BLaER1 (cell line): ENCODE data around the gene ACADSB.
A peak's percentile ranks its signal among the peaks of the same experiment; 100 is the strongest.

Source experiments
- H3K27ac ChIP-seq: shearing (Covaris generic); formaldehyde crosslinking; 2 replicates; pipeline ENCODE4 v1.8.1; 2022
- H3K27me3 ChIP-seq: shearing (Covaris generic); formaldehyde crosslinking; 2 replicates; pipeline ENCODE4 v1.8.1; 2022
- H3K36me3 ChIP-seq: shearing (Covaris generic); formaldehyde crosslinking; 2 replicates; pipeline ENCODE4 v1.8.1; 2022
- H3K4me1 ChIP-seq: shearing (Covaris generic); formaldehyde crosslinking; 2 replicates; pipeline ENCODE4 v1.8.1; 2022
- H3K4me2 ChIP-seq: shearing (Covaris generic); formaldehyde crosslinking; 2 replicates; pipeline ENCODE4 v1.8.1; 2022
- H3K4me3 ChIP-seq: shearing (Covaris generic); formaldehyde crosslinking; 2 replicates; pipeline ENCODE4 v1.8.1; 2022
- H3K9ac ChIP-seq: shearing (Covaris generic); formaldehyde crosslinking; 2 replicates; pipeline ENCODE4 v1.8.1; 2022
- H3K9me3 ChIP-seq: shearing (Covaris generic); formaldehyde crosslinking; 2 replicates; pipeline ENCODE4 v1.8.1; 2022
- H4K20me1 ChIP-seq: shearing (Covaris generic); formaldehyde crosslinking; 2 replicates; pipeline ENCODE4 v1.8.1; 2022
- Cebpa-rat ChIP-seq: shearing (Covaris generic); IDR thresholded peaks from 2 replicates; pipeline ENCODE4 v1.8.1; 2022

The ACADSB gene

DNA sequence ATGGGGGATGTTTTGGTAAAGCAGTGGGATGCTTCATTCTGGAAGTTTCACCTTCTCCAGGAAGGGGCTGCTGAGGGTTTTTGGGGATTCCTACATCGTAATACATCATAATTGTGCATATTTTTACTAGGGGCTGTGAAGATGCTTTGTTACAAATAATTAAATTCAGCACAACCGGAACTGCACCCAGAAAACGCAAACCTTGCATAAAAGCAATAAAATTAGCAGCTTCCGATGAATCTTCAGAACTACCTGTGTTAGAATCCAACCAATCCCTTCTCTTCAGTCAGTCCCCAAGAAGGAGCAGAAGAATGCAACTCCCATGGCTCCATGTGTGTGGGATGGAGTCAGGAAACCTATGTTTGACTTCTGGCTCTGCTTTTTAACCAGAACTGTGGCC lies 78.5 kb downstream of the ACADSB start:
- Histone ChIP-seq H3K36me3 (no peaks in the 10 kb centered on the region), H4K20me1 (no peaks in the 10 kb centered on the region), H3K27ac (no peak overlapping the region), H3K4me3 (no peak overlapping the region), H3K9me3 (no peaks in the 10 kb centered on the region), H3K4me2 (no peak overlapping the region), H3K9ac (no peak overlapping the region), H3K27me3 (no peaks in the 10 kb centered on the region), H3K4me1 (no peaks in the 10 kb centered on the region)
- TF ChIP-seq Cebpa-rat, result no peak

- Histone ChIP-seq H4K20me1 (no peaks in the 10 kb centered on the region), H3K4me3 (no peak overlapping the region), H3K4me1 (no peaks in the 10 kb centered on the region), H3K36me3 (no peaks in the 10 kb centered on the region), H3K9me3 (no peaks in the 10 kb centered on the region), H3K9ac (no peak overlapping the region), H3K27ac (no peak overlapping the region), H3K4me2 (no peak overlapping the region), H3K27me3 (no peaks in the 10 kb centered on the region)
- TF ChIP-seq Cebpa-rat, result no peak
These were observed 79.0 kb downstream of the ACADSB start for GRCh38 chr10:123087786-123088185.

- Histone ChIP-seq H4K20me1 (no peaks in the 10 kb centered on the region), H3K27me3 (no peaks in the 10 kb centered on the region), H3K4me1 (no peaks in the 10 kb centered on the region), H3K4me2 (no peak overlapping the region), H3K4me3 (no peak overlapping the region), H3K9me3 (no peaks in the 10 kb centered on the region), H3K9ac (no peak overlapping the region), H3K36me3 (no peaks in the 10 kb centered on the region), H3K27ac (no peak overlapping the region)
- no peak for TF ChIP-seq Cebpa-rat
These were observed 84.0 kb downstream of the ACADSB start for GRCh38 chr10:123092635-123093414.

GRCh38 chr10:123093489-123093888 lies 84.7 kb downstream of the ACADSB start:
- no peak overlapping the region for H3K9ac ChIP-seq
- no peaks in the 10 kb centered on the region for H3K4me1 ChIP-seq
- no peaks in the 10 kb centered on the region for H3K36me3 ChIP-seq
- no peak overlapping the region for H3K4me3 ChIP-seq
- no peak overlapping the region for H3K27ac ChIP-seq
- no peaks in the 10 kb centered on the region for H3K9me3 ChIP-seq
- H3K27me3 ChIP-seq, result no peaks in the 10 kb centered on the region
- no peaks in the 10 kb centered on the region for H4K20me1 ChIP-seq
- no peak for TF ChIP-seq Cebpa-rat
- no peak overlapping the region for H3K4me2 ChIP-seq

DNA sequence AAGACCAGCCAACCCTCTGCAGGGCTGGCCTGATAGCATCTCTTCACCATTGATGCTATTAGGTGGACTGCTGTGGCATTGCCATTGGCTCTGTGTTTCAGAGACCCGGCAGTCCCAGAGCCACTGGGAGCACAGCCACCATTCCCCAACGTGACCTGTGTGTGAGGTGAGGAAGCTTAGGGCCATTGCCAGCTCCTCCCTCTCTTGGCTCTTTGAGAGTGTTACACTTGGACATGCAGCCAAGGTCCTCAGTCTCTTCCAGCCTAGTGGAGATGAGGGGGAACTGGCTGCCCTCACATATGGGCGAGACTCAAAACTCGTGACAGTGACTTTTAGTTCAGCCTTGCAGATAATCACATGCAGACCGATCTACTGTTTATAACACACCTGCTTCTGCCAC lies 87.6 kb downstream of the ACADSB start:
- Histone ChIP-seq H3K9me3 (no peaks in the 10 kb centered on the region), H3K4me1 (peaks cover 9% of the 10 kb centered on the region), H4K20me1 (no peaks in the 10 kb centered on the region), H3K4me3 (no peak overlapping the region), H3K4me2 (no peak overlapping the region), H3K9ac (no peak overlapping the region), H3K27me3 (no peaks in the 10 kb centered on the region), H3K27ac (no peak overlapping the region), H3K36me3 (no peaks in the 10 kb centered on the region)
- no peak for TF ChIP-seq Cebpa-rat

DNA sequence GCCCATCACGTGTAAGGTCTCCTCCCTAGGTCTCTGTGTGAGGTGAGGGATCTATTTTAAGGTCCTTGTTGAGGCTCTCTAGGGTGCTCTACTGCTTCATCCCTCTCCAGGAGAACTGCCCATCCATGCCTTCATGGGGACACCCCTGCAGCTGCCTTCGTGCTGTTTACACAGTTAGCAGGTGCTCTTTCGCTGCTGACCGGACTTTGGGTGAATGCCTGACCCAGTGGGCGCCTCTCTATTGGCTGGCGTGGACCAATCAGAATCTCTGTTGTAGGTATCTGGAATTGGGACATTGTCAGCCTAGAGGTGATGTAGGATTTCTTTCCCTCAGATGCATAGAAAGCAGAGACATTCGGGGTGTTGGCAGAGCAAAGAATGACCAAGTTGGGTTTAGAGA lies 88.2 kb downstream of the ACADSB start:
- no peak for TF ChIP-seq Cebpa-rat
- H3K36me3 ChIP-seq, result no peaks in the 10 kb centered on the region
- peaks cover 9% of the 10 kb centered on the region for H3K4me1 ChIP-seq
- no peak overlapping the region for H3K4me3 ChIP-seq
- H3K4me2 ChIP-seq, result no peak overlapping the region
- no peaks in the 10 kb centered on the region for H3K9me3 ChIP-seq
- H4K20me1 ChIP-seq, result no peaks in the 10 kb centered on the region
- no peaks in the 10 kb centered on the region for H3K27me3 ChIP-seq
- H3K27ac ChIP-seq, result no peak overlapping the region
- no peak overlapping the region for H3K9ac ChIP-seq

GRCh38 chr10:123100030-123100762 lies 91.4 kb downstream of the ACADSB start:
- H3K27ac ChIP-seq, result no peak overlapping the region
- H3K4me1 ChIP-seq, result peaks cover 9% of the 10 kb centered on the region
- H3K36me3 ChIP-seq, result no peaks in the 10 kb centered on the region
- peak overlapping the region; percentile 27; the same call in 1 of the 2 replicates for H3K4me2 ChIP-seq
- no peaks in the 10 kb centered on the region for H3K27me3 ChIP-seq
- H3K9ac ChIP-seq, result no peak overlapping the region
- H3K4me3 ChIP-seq, result no peak overlapping the region
- no peaks in the 10 kb centered on the region for H3K9me3 ChIP-seq
- TF ChIP-seq Cebpa-rat, result no peak
- H4K20me1 ChIP-seq, result no peaks in the 10 kb centered on the region

DNA sequence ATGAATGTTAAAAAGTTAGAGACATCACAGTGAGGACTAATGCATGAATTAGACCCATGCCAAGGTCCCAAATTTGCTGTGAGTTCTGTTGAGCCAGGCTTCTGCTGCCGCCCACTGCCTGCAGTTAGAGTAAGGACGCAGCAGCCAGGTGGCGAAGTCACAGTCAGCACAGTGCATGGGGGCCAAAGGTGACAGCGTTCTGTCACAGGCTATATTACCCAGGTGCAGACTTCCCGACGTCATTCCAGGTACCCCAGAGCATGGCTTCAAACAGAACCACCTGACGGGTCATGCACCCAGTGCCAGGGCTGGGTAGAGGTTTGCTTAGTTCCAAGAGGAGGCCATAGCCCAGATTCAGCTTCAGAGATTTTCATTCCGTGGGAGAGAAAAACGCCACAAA lies 93.1 kb downstream of the ACADSB start:
- no peak for TF ChIP-seq Cebpa-rat
- Histone ChIP-seq H3K9ac (no peak overlapping the region), H3K4me1 (peaks cover 9% of the 10 kb centered on the region), H3K9me3 (no peaks in the 10 kb centered on the region), H3K27me3 (no peaks in the 10 kb centered on the region), H3K36me3 (no peaks in the 10 kb centered on the region), H3K27ac (no peak overlapping the region), H3K4me3 (no peak overlapping the region), H3K4me2 (no peak overlapping the region), H4K20me1 (no peaks in the 10 kb centered on the region)

GRCh38 chr10:123102673-123103072 lies 93.9 kb downstream of the ACADSB start:
- no peak overlapping the region for H3K9ac ChIP-seq
- no peaks in the 10 kb centered on the region for H3K9me3 ChIP-seq
- TF ChIP-seq Cebpa-rat, result no peak
- H3K36me3 ChIP-seq, result no peaks in the 10 kb centered on the region
- H3K4me2 ChIP-seq, result no peak overlapping the region
- H3K4me3 ChIP-seq, result no peak overlapping the region
- H3K27ac ChIP-seq, result no peak overlapping the region
- H4K20me1 ChIP-seq, result no peaks in the 10 kb centered on the region
- no peaks in the 10 kb centered on the region for H3K27me3 ChIP-seq
- peaks cover 9% of the 10 kb centered on the region for H3K4me1 ChIP-seq

GRCh38 chr10:123103944-123104343 lies 95.1 kb downstream of the ACADSB start:
- Histone ChIP-seq H3K27ac (no peak overlapping the region), H3K36me3 (no peaks in the 10 kb centered on the region), H3K27me3 (no peaks in the 10 kb centered on the region), H3K4me2 (no peak overlapping the region), H4K20me1 (no peaks in the 10 kb centered on the region), H3K4me1 (peaks cover 9% of the 10 kb centered on the region), H3K9ac (no peak overlapping the region), H3K4me3 (no peak overlapping the region), H3K9me3 (no peaks in the 10 kb centered on the region)
- no peak for TF ChIP-seq Cebpa-rat
